Activated T-helper 1 cell treated with anti-CD3 and anti-CD28 coated beads, Interleukin-2, amount 50 U/mL, for 16 hours (primary cell): Measurements from ENCODE around the gene CSNK1G2.

Experiments used
- DNase-seq, 2 donors: peaks; one replicate each; pipeline ENCODE4 v3.0.0-alpha.2; 2020; ENCODE audit warnings: low read depth in 1 of 2, low spot score in 1 of 2

CSNK1G2 gene

DNA sequence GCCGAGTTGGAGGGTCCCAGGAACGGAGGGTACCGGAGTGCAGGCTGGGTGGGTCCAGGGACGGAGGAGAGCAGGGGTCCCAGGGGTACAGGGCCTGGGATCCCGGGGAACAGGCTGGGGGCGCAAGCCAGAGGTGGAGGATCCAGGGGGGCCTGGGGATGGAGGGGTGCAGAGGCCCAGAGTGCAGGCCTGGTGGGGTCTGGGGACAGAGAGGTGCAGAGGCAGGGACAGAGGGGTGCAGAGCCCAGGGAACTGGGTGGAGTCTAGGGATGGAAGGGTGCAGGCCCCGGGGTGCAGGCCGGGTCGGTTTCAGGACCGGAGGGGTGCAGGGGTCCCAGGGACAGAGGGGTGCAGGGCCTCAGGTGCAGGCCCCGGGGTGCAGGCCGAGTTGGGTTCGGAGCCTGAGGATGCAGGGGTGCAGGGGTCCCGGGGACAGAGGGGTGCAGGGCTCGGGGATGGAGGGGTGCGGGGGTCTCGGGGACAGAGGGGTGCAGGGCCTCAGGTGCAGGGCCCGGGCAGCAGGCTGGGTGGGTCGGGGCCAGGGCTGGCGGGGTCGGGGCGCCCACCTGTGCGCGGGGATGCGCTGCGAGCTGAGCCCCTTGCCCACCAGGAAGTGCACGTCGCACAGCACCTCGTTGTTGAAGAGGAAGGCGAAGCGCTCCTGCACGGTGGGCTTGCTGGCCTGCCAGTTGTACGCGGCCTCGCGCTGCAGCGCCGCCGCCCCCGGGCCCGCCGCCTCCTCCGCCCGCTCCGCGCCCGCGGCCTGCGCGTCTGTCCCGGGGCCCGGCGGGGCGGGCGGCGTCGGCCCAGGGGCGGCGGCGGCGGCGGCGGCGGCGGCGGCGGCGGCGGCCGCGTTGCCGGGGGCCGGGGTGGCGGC lies 74.0 kb downstream of the CSNK1G2 start:
- no peak for DNase-seq

DNA sequence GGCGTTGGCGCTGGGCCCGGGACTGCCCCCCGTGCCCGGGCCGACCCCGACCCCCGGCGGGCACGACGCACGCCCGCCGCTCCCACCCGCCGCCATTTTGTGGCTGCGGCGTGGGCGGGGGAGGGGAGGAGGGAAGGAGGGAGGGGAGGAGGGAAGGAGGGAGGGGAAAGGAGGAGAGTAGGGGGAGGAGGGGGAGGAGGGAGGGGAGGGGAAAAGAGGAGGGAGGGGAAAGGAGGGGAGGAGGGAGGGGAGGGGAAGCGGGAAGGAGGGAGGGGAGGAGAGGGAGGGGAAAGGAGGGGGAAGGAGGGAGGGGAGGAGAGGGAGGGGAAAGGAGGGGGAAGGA lies 74.6 kb downstream of the CSNK1G2 start, which contains the start of gene BTBD2:
BTBD2 (minus strand) TSS at position 107 of the 343 bp plus-strand sequence; CDS start at position 96, 11 bp downstream.
- DNase-seq = peak in 1 of 2 donors; percentile 42

DNA sequence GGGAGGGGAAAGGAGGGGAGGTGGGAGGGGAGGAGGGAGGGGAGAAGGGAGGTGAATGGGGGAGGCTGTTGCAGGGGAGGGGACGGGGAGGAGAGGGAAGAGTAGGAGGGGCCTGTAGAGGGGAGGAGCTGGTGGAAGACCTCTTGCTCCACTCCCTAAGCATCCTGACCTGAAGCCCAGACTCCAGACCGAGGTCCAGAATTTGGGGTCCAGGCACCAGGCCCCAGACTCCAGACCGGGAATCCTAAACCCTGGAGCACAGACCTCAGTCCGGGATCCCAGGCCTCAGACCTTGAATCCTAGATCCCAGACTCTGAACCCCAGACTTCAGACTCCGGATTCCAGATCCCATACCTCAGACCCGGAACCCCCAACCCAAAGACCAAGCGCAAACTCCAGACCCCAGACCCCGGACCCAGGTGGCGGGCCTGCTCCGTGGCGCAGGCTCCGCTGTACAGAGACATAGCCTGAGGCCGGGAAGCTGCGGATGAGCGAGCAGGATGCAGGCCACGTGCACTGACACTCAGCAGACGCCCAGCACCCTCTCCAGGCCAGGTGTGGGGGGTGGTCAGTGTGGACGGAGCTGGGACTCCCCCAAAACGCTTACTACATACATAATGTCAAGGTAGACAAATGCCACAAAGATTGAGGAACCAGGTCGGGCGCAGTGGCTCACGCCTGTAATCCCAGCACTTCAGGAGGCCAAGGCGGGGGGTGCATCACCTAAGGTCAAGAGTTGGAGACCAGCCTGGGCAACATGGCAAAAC lies 75.3 kb downstream of the CSNK1G2 start:
- peak in 1 of 2 donors; percentile 32 for DNase-seq

GRCh38 chr19:2018752-2019151 lies 77.8 kb downstream of the CSNK1G2 start:
- no peak for DNase-seq

GRCh38 chr19:2021453-2022140 lies 80.6 kb downstream of the CSNK1G2 start:
- DNase-seq = no peak

DNA sequence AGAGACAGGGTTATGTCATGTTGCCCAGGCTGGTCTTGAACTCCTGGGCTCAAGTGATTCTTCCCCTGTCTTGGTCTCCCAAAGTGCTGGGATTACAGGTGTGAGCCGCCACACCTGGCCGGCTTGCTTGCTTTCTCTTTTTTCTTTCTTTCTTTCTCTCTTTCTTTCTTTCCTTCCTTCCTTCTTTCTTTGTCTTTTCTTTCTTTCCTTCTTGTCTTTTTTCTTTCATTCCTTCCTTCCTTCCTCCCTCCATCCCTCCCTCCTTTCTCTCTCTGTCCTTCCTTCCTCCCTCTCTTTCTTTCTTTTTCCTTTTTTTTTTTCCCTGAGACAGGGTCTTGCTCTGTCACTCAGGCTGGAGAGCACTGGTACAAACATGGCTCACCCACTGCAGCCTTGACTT lies 81.3 kb downstream of the CSNK1G2 start:
- no peak for DNase-seq

DNA sequence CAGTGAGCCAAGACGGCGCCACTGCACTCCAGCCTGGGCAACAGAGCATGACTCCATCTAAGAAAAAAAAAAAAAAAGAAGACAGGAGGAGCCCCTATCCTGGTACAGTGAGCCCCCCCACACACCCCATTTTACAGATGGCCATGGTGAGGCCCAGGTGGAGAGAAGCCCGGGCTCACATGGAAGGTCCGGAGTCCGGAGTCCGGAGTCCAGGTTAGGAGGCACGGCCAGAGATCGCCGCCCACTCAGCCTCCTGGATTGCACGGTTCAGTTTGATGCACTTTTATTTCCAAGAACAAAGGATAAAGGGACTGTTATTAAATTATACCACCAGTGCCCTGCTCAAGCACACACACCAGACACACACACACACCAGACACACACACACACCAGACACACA lies 85.8 kb downstream of the CSNK1G2 start:
- DNase-seq = no peak

- no peak for DNase-seq
Measured at GRCh38 chr19:2027361-2027760, 86.4 kb downstream of the CSNK1G2 start.
